ENCODE results near the gene CDK5R2. TPM values are rescaled to one million over a fixed set of nuclear protein-coding genes. Genes with fewer than 3 reads are reported as not detected.
A peak's percentile ranks its signal among the peaks of the same experiment; 100 is the strongest.

Gene CDK5R2
- total RNA-seq, 1 experiment from 2014 or later: 0.11 TPM

- no peaks in the 10 kb centered on the region for H3K79me2 ChIP-seq (ENCODE audit: low read length)
- no peaks in the 10 kb centered on the region for H3K9me2 ChIP-seq (replicated peaks; ENCODE audit: low read length)
- H3K36me3 ChIP-seq (ENCODE audit: low read depth, low read length): no peaks in the 10 kb centered on the region
- H3K27ac ChIP-seq (ENCODE audit: low read length): no peak overlapping the region
- ATAC-seq: no peak
- no peak overlapping the region for H3K9ac ChIP-seq (ENCODE audit: low read length)
- no peaks in the 10 kb centered on the region for H3K9me3 ChIP-seq (ENCODE audit: low read length)
- ChIA-PET POLR2A (ENCODE audit: unreplicated experiment) (no interaction called here), CTCF (no interaction called here)
- no peaks in the 10 kb centered on the region for H3F3A ChIP-seq (ENCODE audit: low read length, unreplicated experiment)
- intact Hi-C loops (cut with micrococcal nuclease): no loop called here
- no peak overlapping the region for H2AFZ ChIP-seq (ENCODE audit: low read length)
- H3K4me3 ChIP-seq (ENCODE audit: low read length): 0 out of 2 replicates have a peak overlapping the region, but pooled peaks have one; percentile 12
- TF ChIP-seq EZH2 (IDR thresholded peaks at IDR 0.05; ENCODE audit: low read length, unreplicated experiment) (no peak), EZH2phosphoT487 (IDR thresholded peaks at IDR 0.05; ENCODE audit: borderline replicate concordance, low read length) (no peak), CTCF (conservative IDR thresholded peaks at IDR 0.05; ENCODE audit: low read depth, low read length) (no peak)
- BruUV-seq (replicated peaks): no TSS peak
- peaks cover 19% of the 10 kb centered on the region for H3K27me3 ChIP-seq (ENCODE audit: low read length)
- H4K20me1 ChIP-seq (ENCODE audit: low read length): no peaks in the 10 kb centered on the region
- peak overlapping the region; percentile 63 for H3K4me2 ChIP-seq (ENCODE audit: low read length)
- H3K4me1 ChIP-seq (ENCODE audit: insufficient read depth, low read length): peaks cover 35% of the 10 kb centered on the region
- no peak for DNase-seq
These were observed 1.8 kb downstream of the CDK5R2 start for GRCh38 chr2:218961229-218961628.

- Histone ChIP-seq H3K79me2 (ENCODE audit: low read length) (no peaks in the 10 kb centered on the region), H3F3A (ENCODE audit: low read length, unreplicated experiment) (no peaks in the 10 kb centered on the region), H3K27me3 (ENCODE audit: low read length) (peaks cover 19% of the 10 kb centered on the region), H2AFZ (ENCODE audit: low read length) (no peak overlapping the region), H3K36me3 (ENCODE audit: low read depth, low read length) (no peaks in the 10 kb centered on the region), H3K4me3 (ENCODE audit: low read length) (0 out of 2 replicates have a peak overlapping the region, but pooled peaks have one; percentile 12), H3K9me2 (replicated peaks; ENCODE audit: low read length) (no peaks in the 10 kb centered on the region), H4K20me1 (ENCODE audit: low read length) (no peaks in the 10 kb centered on the region), H3K9ac (ENCODE audit: low read length) (no peak overlapping the region), H3K27ac (ENCODE audit: low read length) (no peak overlapping the region), H3K4me1 (ENCODE audit: insufficient read depth, low read length) (peaks cover 35% of the 10 kb centered on the region), H3K9me3 (ENCODE audit: low read length) (no peaks in the 10 kb centered on the region), H3K4me2 (ENCODE audit: low read length) (peak overlapping the region; percentile 63)
- intact Hi-C loops (cut with micrococcal nuclease): no loop called here
- DNase-seq: no peak
- ATAC-seq: no peak
- no TSS peak for BruUV-seq (replicated peaks)
- ChIA-PET CTCF (no interaction called here), POLR2A (ENCODE audit: unreplicated experiment) (no interaction called here)
- TF ChIP-seq CTCF (conservative IDR thresholded peaks at IDR 0.05; ENCODE audit: low read depth, low read length): no peak
- TF ChIP-seq EZH2 (IDR thresholded peaks at IDR 0.05; ENCODE audit: low read length, unreplicated experiment): no peak
- no peak for TF ChIP-seq EZH2phosphoT487 (IDR thresholded peaks at IDR 0.05; ENCODE audit: borderline replicate concordance, low read length)
These were observed 2.4 kb downstream of the CDK5R2 start for GRCh38 chr2:218961651-218962570.
